OCI-LY3 (cell line): ENCODE results near the gene FRMD4A.

Source experiments
- CTCF ChIP-seq: fragments of 200-600, 300-600 bp; sonication (generic); IDR thresholded peaks from 2 replicates; pipeline ENCODE4 v1.5.1; 2014; ENCODE audit warnings: antibody characterized with exemption, low read length, low read depth
- EZH2phosphoT487 ChIP-seq: fragments of 200-600 bp; shearing (Covaris generic); IDR thresholded peaks from 2 replicates; pipeline ENCODE4 v1.6.1; 2018; ENCODE audit warnings: antibody characterized with exemption, mixed run types, low read depth

- no peak for TF ChIP-seq CTCF
- TF ChIP-seq EZH2phosphoT487: no peak
These were observed 305.2 kb downstream of the FRMD4A start for GRCh38 chr10:14025283-14026189.
